WTC11 (cell line): Measurements from ENCODE around the gene ADGRF4.

Experiments
- CREM ChIP-seq: sonication (generic); formaldehyde crosslinking; IDR thresholded peaks from 2 replicates; pipeline ENCODE4 v1.8.1; 2022; ENCODE audit warnings: mild to moderate bottlenecking, missing genetic modification reagents, moderate library complexity
- ESRRA ChIP-seq: sonication (generic); formaldehyde crosslinking; IDR thresholded peaks from 2 replicates; pipeline ENCODE4 v1.8.1; 2022; ENCODE audit warnings: mild to moderate bottlenecking, missing genetic modification reagents, borderline replicate concordance
- HMGA2 ChIP-seq: fragments of 250-450 bp; sonication (Bioruptor Pico); IDR thresholded peaks from 2 replicates; pipeline ENCODE4 v1.4.0; 2021; ENCODE audit warnings: mild to moderate bottlenecking, moderate library complexity
- JUN ChIP-seq: sonication (generic); formaldehyde crosslinking; IDR thresholded peaks from 2 replicates; pipeline ENCODE4 v1.8.0; 2023; ENCODE audit warnings: mild to moderate bottlenecking, missing genetic modification reagents
- SMAD3 ChIP-seq: sonication (generic); formaldehyde crosslinking; IDR thresholded peaks from 2 replicates; pipeline ENCODE4 v1.8.0; 2022; ENCODE audit warnings: missing genetic modification reagents, mild to moderate bottlenecking, borderline replicate concordance
- ZNF121 ChIP-seq: sonication (generic); formaldehyde crosslinking; IDR thresholded peaks from 2 replicates; pipeline ENCODE4 v1.8.0; 2023; ENCODE audit warnings: missing genetic modification reagents
- TF ChIP-seq, protein P1 (sequence below): fragments of 200-600 bp; IDR thresholded peaks from 2 replicates; pipeline ENCODE4 v1.8.0; 2022; ENCODE audit warnings: antibody characterized with exemption
- TF ChIP-seq, protein P2 (sequence below): sonication (generic); formaldehyde crosslinking; IDR thresholded peaks from 2 replicates; pipeline ENCODE4 v1.8.1; 2023; ENCODE audit warnings: mild to moderate bottlenecking, missing genetic modification reagents, borderline replicate concordance
- TF ChIP-seq, protein P3 (sequence below): sonication (generic); formaldehyde crosslinking; IDR thresholded peaks from 2 replicates; pipeline ENCODE4 v1.8.1; 2023; ENCODE audit warnings: mild to moderate bottlenecking, missing genetic modification reagents, moderate library complexity
- TF ChIP-seq, protein P4 (sequence below): sonication (generic); formaldehyde crosslinking; IDR thresholded peaks from 2 replicates; pipeline ENCODE4 v1.8.1; 2023; ENCODE audit warnings: mild to moderate bottlenecking, moderate library complexity, missing genetic modification reagents
- TF ChIP-seq, protein P5 (sequence below): fragments of 250-450 bp; sonication (Bioruptor Pico); conservative IDR thresholded peaks from 2 replicates; pipeline ENCODE4 v1.9.0; 2021; ENCODE audit warnings: mild to moderate bottlenecking

DNA sequence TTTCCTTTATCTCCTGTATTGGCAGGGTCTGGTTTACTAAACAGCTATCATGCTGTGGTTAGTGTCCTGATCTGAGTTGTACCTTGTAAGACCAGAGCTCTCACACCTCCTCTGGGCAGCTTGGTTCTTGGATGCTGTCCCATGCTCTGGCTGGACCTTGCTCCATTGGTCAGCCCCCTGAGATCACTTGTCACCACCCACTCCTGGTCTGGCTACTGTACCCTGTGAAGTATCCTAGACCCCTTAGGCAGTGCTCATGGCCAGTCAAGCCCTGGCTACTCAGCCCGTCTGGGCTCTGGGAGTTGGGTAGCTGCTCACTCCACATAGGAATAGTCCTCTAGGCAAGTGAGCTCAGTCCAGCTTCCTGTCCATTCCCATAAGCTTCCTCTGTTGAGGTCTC lies 31.1 kb downstream of the ADGRF4 start:
- TF ChIP-seq, protein P1, sequence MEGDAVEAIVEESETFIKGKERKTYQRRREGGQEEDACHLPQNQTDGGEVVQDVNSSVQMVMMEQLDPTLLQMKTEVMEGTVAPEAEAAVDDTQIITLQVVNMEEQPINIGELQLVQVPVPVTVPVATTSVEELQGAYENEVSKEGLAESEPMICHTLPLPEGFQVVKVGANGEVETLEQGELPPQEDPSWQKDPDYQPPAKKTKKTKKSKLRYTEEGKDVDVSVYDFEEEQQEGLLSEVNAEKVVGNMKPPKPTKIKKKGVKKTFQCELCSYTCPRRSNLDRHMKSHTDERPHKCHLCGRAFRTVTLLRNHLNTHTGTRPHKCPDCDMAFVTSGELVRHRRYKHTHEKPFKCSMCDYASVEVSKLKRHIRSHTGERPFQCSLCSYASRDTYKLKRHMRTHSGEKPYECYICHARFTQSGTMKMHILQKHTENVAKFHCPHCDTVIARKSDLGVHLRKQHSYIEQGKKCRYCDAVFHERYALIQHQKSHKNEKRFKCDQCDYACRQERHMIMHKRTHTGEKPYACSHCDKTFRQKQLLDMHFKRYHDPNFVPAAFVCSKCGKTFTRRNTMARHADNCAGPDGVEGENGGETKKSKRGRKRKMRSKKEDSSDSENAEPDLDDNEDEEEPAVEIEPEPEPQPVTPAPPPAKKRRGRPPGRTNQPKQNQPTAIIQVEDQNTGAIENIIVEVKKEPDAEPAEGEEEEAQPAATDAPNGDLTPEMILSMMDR = no peak
- TF ChIP-seq, protein P2, sequence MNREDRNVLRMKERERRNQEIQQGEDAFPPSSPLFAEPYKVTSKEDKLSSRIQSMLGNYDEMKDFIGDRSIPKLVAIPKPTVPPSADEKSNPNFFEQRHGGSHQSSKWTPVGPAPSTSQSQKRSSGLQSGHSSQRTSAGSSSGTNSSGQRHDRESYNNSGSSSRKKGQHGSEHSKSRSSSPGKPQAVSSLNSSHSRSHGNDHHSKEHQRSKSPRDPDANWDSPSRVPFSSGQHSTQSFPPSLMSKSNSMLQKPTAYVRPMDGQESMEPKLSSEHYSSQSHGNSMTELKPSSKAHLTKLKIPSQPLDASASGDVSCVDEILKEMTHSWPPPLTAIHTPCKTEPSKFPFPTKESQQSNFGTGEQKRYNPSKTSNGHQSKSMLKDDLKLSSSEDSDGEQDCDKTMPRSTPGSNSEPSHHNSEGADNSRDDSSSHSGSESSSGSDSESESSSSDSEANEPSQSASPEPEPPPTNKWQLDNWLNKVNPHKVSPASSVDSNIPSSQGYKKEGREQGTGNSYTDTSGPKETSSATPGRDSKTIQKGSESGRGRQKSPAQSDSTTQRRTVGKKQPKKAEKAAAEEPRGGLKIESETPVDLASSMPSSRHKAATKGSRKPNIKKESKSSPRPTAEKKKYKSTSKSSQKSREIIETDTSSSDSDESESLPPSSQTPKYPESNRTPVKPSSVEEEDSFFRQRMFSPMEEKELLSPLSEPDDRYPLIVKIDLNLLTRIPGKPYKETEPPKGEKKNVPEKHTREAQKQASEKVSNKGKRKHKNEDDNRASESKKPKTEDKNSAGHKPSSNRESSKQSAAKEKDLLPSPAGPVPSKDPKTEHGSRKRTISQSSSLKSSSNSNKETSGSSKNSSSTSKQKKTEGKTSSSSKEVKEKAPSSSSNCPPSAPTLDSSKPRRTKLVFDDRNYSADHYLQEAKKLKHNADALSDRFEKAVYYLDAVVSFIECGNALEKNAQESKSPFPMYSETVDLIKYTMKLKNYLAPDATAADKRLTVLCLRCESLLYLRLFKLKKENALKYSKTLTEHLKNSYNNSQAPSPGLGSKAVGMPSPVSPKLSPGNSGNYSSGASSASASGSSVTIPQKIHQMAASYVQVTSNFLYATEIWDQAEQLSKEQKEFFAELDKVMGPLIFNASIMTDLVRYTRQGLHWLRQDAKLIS = no peak
- TF ChIP-seq CREM (CRISPR knock-in tag) (no peak), JUN (CRISPR knock-in tag) (no peak), HMGA2 (CRISPR knock-in tag) (no peak), ESRRA (CRISPR knock-in tag) (no peak), ZNF121 (CRISPR knock-in tag) (no peak), SMAD3 (CRISPR knock-in tag) (no peak)
- TF ChIP-seq, protein P3, sequence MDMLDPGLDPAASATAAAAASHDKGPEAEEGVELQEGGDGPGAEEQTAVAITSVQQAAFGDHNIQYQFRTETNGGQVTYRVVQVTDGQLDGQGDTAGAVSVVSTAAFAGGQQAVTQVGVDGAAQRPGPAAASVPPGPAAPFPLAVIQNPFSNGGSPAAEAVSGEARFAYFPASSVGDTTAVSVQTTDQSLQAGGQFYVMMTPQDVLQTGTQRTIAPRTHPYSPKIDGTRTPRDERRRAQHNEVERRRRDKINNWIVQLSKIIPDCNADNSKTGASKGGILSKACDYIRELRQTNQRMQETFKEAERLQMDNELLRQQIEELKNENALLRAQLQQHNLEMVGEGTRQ = no peak
- TF ChIP-seq, protein P4, sequence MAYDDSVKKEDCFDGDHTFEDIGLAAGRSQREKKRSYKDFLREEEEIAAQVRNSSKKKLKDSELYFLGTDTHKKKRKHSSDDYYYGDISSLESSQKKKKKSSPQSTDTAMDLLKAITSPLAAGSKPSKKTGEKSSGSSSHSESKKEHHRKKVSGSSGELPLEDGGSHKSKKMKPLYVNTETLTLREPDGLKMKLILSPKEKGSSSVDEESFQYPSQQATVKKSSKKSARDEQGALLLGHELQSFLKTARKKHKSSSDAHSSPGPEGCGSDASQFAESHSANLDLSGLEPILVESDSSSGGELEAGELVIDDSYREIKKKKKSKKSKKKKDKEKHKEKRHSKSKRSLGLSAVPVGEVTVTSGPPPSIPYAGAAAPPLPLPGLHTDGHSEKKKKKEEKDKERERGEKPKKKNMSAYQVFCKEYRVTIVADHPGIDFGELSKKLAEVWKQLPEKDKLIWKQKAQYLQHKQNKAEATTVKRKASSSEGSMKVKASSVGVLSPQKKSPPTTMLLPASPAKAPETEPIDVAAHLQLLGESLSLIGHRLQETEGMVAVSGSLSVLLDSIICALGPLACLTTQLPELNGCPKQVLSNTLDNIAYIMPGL = no peak
- TF ChIP-seq, protein P5, sequence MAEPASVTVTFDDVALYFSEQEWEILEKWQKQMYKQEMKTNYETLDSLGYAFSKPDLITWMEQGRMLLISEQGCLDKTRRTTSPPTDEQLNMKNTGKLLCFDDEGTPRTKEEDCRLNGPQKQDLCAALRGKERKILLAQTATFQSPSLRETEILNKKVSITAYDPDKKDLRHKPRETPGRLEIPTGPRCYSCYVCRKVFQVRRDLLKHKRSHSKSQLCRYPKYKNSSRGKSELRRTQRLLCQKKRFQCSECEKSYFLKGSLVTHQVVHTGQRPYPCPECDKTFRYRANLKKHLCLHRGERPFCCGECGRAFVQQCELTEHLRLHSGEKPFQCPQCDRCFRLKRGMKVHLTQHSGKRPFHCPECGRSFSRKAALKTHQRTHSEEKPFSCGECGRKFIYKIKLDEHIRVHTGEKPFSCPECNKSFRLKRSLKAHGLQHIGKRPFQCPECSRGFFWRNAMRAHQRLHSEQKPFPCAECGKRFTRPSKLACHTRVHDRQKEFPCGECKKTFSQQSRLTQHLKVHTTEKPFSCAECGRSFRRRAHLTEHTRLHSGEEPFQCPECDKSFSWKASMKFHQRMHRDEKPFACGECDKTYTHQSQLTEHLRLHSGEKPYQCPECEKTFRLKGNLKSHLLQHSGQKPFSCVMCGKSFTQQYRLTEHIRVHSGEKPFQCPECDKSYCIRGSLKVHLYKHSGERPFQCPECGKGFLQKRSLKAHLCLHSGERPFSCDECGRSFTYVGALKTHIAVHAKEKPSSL (CRISPR knock-in tag) = no peak
